KOPT-K1 (cell line): ENCODE measurements around the gene VGLL3.

Experiments
- H3K27ac ChIP-seq: fragments of 200-600 bp; sonication (generic); 2 replicates; pipeline ENCODE4 v1.5.1; 2016; ENCODE audit warnings: antibody characterized with exemption, mild to moderate bottlenecking, low read depth, low read length; ENCODE audit not compliant: poor library complexity, severe bottlenecking
- H3K36me3 ChIP-seq: fragments of 200-600 bp; sonication (generic); 2 replicates; pipeline ENCODE4 v1.5.1; 2017; ENCODE audit warnings: antibody characterized with exemption, mild to moderate bottlenecking, low read length, moderate library complexity; ENCODE audit not compliant: insufficient read depth
- H3K9me3 ChIP-seq: fragments of 200-600 bp; sonication (generic); 2 replicates; pipeline ENCODE4 v1.5.1; 2017; ENCODE audit warnings: antibody characterized with exemption, low read length, mild to moderate bottlenecking; ENCODE audit not compliant: insufficient read depth, poor library complexity, severe bottlenecking

VGLL3 gene

GRCh38 chr3:86948822-86949221 lies 42.1 kb downstream of the VGLL3 start:
- no peak overlapping the region for H3K27ac ChIP-seq
- H3K36me3 ChIP-seq = no peaks in the 10 kb centered on the region
- no peaks in the 10 kb centered on the region for H3K9me3 ChIP-seq

GRCh38 chr3:86942206-86942605 lies 48.7 kb downstream of the VGLL3 start:
- Histone ChIP-seq H3K36me3 (no peaks in the 10 kb centered on the region), H3K27ac (no peak overlapping the region), H3K9me3 (no peaks in the 10 kb centered on the region)

- no peaks in the 10 kb centered on the region for H3K9me3 ChIP-seq
- no peak overlapping the region for H3K27ac ChIP-seq
- H3K36me3 ChIP-seq = no peaks in the 10 kb centered on the region
Observed at GRCh38 chr3:86938416-86939105, 52.4 kb downstream of the VGLL3 start.

GRCh38 chr3:86937306-86937791 lies 53.6 kb downstream of the VGLL3 start:
- H3K27ac ChIP-seq = no peak overlapping the region
- H3K36me3 ChIP-seq = no peaks in the 10 kb centered on the region
- no peaks in the 10 kb centered on the region for H3K9me3 ChIP-seq

- H3K27ac ChIP-seq = no peak overlapping the region
- H3K36me3 ChIP-seq = no peaks in the 10 kb centered on the region
- H3K9me3 ChIP-seq = no peaks in the 10 kb centered on the region
Observed at GRCh38 chr3:86934851-86935250, 56.1 kb downstream of the VGLL3 start.

GRCh38 chr3:86930831-86931230 lies 60.1 kb downstream of the VGLL3 start:
- no peak overlapping the region for H3K27ac ChIP-seq
- H3K9me3 ChIP-seq = no peaks in the 10 kb centered on the region
- no peaks in the 10 kb centered on the region for H3K36me3 ChIP-seq

- Histone ChIP-seq H3K9me3 (no peaks in the 10 kb centered on the region), H3K27ac (no peak overlapping the region), H3K36me3 (no peaks in the 10 kb centered on the region)
Observed at GRCh38 chr3:86930181-86930580, 60.8 kb downstream of the VGLL3 start.

GRCh38 chr3:86929046-86929445 lies 61.9 kb downstream of the VGLL3 start:
- no peaks in the 10 kb centered on the region for H3K9me3 ChIP-seq
- H3K36me3 ChIP-seq = no peaks in the 10 kb centered on the region
- H3K27ac ChIP-seq = no peak overlapping the region

GRCh38 chr3:86923071-86923491 lies 67.9 kb downstream of the VGLL3 start:
- no peaks in the 10 kb centered on the region for H3K9me3 ChIP-seq
- H3K36me3 ChIP-seq = no peaks in the 10 kb centered on the region
- no peak overlapping the region for H3K27ac ChIP-seq

GRCh38 chr3:86921971-86922680 lies 68.8 kb downstream of the VGLL3 start:
- Histone ChIP-seq H3K27ac (no peak overlapping the region), H3K9me3 (no peaks in the 10 kb centered on the region)

GRCh38 chr3:86914670-86915069 lies 76.3 kb downstream of the VGLL3 start:
- H3K9me3 ChIP-seq = no peaks in the 10 kb centered on the region
- H3K27ac ChIP-seq = no peak overlapping the region
- no peaks in the 10 kb centered on the region for H3K36me3 ChIP-seq

More at GRCh38 chr3:86921971-86922680, 68.8 kb downstream of the VGLL3 start:
- no peaks in the 10 kb centered on the region for H3K36me3 ChIP-seq

- H3K36me3 ChIP-seq = no peaks in the 10 kb centered on the region
- no peaks in the 10 kb centered on the region for H3K9me3 ChIP-seq
- no peak overlapping the region for H3K27ac ChIP-seq
Observed at GRCh38 chr3:86913160-86913559, 77.8 kb downstream of the VGLL3 start.

GRCh38 chr3:86895202-86895601 lies 95.7 kb downstream of the VGLL3 start:
- no peaks in the 10 kb centered on the region for H3K36me3 ChIP-seq
- no peaks in the 10 kb centered on the region for H3K9me3 ChIP-seq
- no peak overlapping the region for H3K27ac ChIP-seq

- Histone ChIP-seq H3K27ac (no peak overlapping the region), H3K9me3 (no peaks in the 10 kb centered on the region), H3K36me3 (no peaks in the 10 kb centered on the region)
Observed at GRCh38 chr3:86890741-86891396, 100.1 kb downstream of the VGLL3 start.
